OCI-LY3 (cell line): Measurements from ENCODE around the gene GPR55.

ENCODE experiments used
- H2AFZ ChIP-seq: fragments of 200-600, 300-600 bp; shearing (Covaris generic); 2 replicates; pipeline ENCODE4 v1.6.0; 2014; ENCODE audit warnings: antibody characterized with exemption, low read depth, low read length
- H3K27ac ChIP-seq: fragments of 200-600, 300-600 bp; sonication (generic); 2 replicates; pipeline ENCODE4 v1.5.1; 2014; ENCODE audit warnings: mild to moderate bottlenecking, low read length, moderate library complexity, mixed read lengths
- H3K27me3 ChIP-seq: fragments of 200-600, 300-600 bp; sonication (generic); 2 replicates; pipeline ENCODE4 v1.6.1; 2014; ENCODE audit warnings: low read depth, low read length, mixed read lengths
- H3K36me3 ChIP-seq: fragments of 200-600, 300-600 bp; sonication (generic); replicated peaks from 2 replicates; pipeline ENCODE3; 2014; ENCODE audit warnings: low read depth, low read length, mixed read lengths
- H3K4me1 ChIP-seq: fragments of 300-600, 200-600 bp; sonication (generic); 2 replicates; pipeline ENCODE4 v1.6.1; 2014; ENCODE audit warnings: low read length, mixed read lengths
- H3K4me2 ChIP-seq: fragments of 200-600, 300-600 bp; sonication (generic); 2 replicates; pipeline ENCODE4 v1.6.1; 2014; ENCODE audit warnings: low read length, mixed read lengths
- H3K4me3 ChIP-seq: fragments of 300-600, 200-600 bp; sonication (generic); 2 replicates; pipeline ENCODE4 v1.5.1; 2014; ENCODE audit warnings: antibody characterized with exemption, mild to moderate bottlenecking, low read length, moderate library complexity
- H3K79me2 ChIP-seq: fragments of 300-600, 200-600 bp; shearing (Covaris generic); 2 replicates; pipeline ENCODE4 v1.6.1; 2014; ENCODE audit warnings: mild to moderate bottlenecking, low read length, mixed read lengths
- H3K9ac ChIP-seq: fragments of 300-600, 200-600 bp; shearing (Covaris generic); 2 replicates; pipeline ENCODE4 v1.6.0; 2014; ENCODE audit warnings: mild to moderate bottlenecking, low read length, moderate library complexity
- H3K9me3 ChIP-seq: fragments of 200-600, 300-600 bp; shearing (Covaris generic); 2 replicates; pipeline ENCODE4 v1.6.1; 2014; ENCODE audit warnings: low read length, mixed read lengths; ENCODE audit not compliant: insufficient read depth
- H4K20me1 ChIP-seq: fragments of 200-600, 300-600 bp; sonication (generic); 2 replicates; pipeline ENCODE4 v1.6.1; 2016; ENCODE audit warnings: low read length, mixed read lengths; ENCODE audit not compliant: insufficient read depth
- EZH2phosphoT487 ChIP-seq: fragments of 200-600 bp; shearing (Covaris generic); IDR thresholded peaks from 2 replicates; pipeline ENCODE4 v1.6.1; 2018; ENCODE audit warnings: antibody characterized with exemption, mixed run types, low read depth
- TF ChIP-seq, protein P1 (sequence below): fragments of 200-600, 300-600 bp; sonication (generic); IDR thresholded peaks from 2 replicates; pipeline ENCODE4 v1.5.1; 2014; ENCODE audit warnings: antibody characterized with exemption, low read length, low read depth

GPR55 gene

DNA sequence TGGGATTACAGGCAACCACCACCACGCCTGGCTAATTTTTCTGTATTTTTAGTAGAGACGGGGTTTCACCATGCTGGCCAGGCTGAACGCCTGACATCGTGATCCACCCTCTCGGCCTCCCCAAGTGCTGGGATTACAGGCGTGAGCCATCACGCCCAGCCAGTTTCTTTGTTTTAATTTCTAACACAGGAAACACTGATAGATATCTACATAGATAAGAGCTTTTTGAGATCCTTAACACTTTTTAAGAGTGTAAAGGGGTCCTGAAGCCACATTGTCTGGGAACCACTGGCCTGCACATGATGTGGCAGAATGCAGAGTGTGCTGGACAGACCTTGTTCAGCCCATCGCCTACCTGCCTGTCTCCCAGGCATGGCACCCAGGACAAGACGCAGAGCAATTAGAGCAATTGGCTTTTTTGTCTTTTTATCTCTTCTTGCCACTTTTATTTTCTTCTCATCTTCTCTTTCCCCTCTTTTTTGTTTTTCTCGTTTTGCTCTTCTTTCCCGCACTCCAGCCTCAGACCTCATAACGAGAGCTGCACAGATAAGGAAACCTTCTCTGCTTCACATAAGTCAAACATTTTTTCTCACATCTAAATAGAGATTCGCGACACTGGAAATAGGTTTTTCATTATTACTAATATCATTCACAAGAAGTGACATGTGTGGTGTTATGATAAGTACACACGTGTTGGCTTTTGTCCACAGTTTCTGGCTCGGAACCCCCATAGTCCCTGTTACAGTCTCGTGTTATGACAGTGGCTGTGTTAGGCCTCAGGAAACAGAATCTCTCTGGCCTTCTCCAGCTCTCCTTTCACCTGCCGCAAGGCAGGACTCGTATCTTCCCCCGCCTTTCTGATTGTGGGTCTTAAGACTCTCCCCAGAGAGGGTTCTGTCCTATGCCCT lies 25.2 kb upstream of the GPR55 start:
- Histone ChIP-seq H3K4me3 (no peak overlapping the region), H3K27me3 (no peaks in the 10 kb centered on the region), H2AFZ (no peak overlapping the region), H3K27ac (peak overlapping the region; percentile 19; the same call in 1 of the 2 replicates), H3K9me3 (no peaks in the 10 kb centered on the region), H3K79me2 (no peaks in the 10 kb centered on the region), H3K4me1 (peaks cover 34% of the 10 kb centered on the region), H3K9ac (peak overlapping the region; percentile 13; the same call in 1 of the 2 replicates), H3K4me2 (peak overlapping the region; percentile 41), H4K20me1 (no peaks in the 10 kb centered on the region), H3K36me3 (no peaks in the 10 kb centered on the region)
- TF ChIP-seq EZH2phosphoT487 = no peak
- TF ChIP-seq, protein P1, sequence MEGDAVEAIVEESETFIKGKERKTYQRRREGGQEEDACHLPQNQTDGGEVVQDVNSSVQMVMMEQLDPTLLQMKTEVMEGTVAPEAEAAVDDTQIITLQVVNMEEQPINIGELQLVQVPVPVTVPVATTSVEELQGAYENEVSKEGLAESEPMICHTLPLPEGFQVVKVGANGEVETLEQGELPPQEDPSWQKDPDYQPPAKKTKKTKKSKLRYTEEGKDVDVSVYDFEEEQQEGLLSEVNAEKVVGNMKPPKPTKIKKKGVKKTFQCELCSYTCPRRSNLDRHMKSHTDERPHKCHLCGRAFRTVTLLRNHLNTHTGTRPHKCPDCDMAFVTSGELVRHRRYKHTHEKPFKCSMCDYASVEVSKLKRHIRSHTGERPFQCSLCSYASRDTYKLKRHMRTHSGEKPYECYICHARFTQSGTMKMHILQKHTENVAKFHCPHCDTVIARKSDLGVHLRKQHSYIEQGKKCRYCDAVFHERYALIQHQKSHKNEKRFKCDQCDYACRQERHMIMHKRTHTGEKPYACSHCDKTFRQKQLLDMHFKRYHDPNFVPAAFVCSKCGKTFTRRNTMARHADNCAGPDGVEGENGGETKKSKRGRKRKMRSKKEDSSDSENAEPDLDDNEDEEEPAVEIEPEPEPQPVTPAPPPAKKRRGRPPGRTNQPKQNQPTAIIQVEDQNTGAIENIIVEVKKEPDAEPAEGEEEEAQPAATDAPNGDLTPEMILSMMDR = no peak

DNA sequence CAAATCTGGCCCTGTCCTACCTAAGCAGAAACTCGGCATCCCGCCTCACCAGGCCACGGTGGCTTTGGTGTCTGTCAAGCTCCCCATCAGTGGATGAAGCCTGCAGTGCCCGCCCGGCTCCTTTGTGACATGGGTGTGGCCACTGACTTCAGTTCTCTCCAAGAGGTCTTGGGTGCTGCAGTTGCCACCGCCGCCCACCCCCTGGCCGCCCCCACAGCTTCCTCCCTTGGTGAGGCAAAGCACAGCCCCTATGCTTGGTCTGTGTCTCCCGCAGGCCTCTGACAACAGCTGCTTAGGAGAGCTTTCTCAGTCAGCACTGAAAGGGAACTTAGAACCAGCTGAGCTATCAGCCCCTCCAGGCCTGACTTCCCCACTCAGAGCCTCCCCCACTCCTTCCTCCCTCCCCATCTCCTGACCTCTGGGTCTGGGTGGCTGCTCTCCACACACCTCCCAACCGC lies 22.9 kb upstream of the GPR55 start:
- no peak overlapping the region for H3K4me3 ChIP-seq
- H4K20me1 ChIP-seq = no peaks in the 10 kb centered on the region
- no peak overlapping the region for H3K27ac ChIP-seq
- H3K9me3 ChIP-seq = no peaks in the 10 kb centered on the region
- H3K27me3 ChIP-seq = no peaks in the 10 kb centered on the region
- no peak overlapping the region for H3K4me2 ChIP-seq
- H2AFZ ChIP-seq = no peak overlapping the region
- H3K79me2 ChIP-seq = no peaks in the 10 kb centered on the region
- TF ChIP-seq EZH2phosphoT487 = no peak
- TF ChIP-seq, protein P1 = no peak
- no peaks in the 10 kb centered on the region for H3K36me3 ChIP-seq
- no peak overlapping the region for H3K9ac ChIP-seq
- H3K4me1 ChIP-seq = peaks cover 42% of the 10 kb centered on the region

DNA sequence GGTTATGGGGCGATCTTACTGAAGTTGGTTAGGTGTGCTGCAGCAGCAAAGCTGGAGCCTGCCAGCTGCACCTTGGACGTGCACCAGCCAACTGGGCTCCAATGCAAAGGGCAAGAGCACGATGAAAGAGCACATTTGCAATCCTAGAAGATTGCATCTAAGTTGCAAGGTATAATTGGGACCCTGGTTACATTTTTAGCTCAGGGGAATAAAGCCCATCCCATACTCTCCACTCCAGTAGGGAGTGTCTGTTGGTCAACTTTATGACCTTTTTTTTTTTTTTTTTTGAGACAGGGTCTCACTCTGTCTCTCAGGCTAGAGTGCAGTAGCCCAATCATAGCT lies 22.2 kb upstream of the GPR55 start:
- no peaks in the 10 kb centered on the region for H3K79me2 ChIP-seq
- no peaks in the 10 kb centered on the region for H3K9me3 ChIP-seq
- no peak overlapping the region for H3K4me3 ChIP-seq
- H3K27ac ChIP-seq = no peak overlapping the region
- no peaks in the 10 kb centered on the region for H4K20me1 ChIP-seq
- no peak for TF ChIP-seq EZH2phosphoT487
- TF ChIP-seq, protein P1 = no peak
- no peak overlapping the region for H3K4me2 ChIP-seq
- no peaks in the 10 kb centered on the region for H3K36me3 ChIP-seq
- H2AFZ ChIP-seq = no peak overlapping the region
- no peak overlapping the region for H3K9ac ChIP-seq
- no peaks in the 10 kb centered on the region for H3K27me3 ChIP-seq
- H3K4me1 ChIP-seq = peaks cover 47% of the 10 kb centered on the region

DNA sequence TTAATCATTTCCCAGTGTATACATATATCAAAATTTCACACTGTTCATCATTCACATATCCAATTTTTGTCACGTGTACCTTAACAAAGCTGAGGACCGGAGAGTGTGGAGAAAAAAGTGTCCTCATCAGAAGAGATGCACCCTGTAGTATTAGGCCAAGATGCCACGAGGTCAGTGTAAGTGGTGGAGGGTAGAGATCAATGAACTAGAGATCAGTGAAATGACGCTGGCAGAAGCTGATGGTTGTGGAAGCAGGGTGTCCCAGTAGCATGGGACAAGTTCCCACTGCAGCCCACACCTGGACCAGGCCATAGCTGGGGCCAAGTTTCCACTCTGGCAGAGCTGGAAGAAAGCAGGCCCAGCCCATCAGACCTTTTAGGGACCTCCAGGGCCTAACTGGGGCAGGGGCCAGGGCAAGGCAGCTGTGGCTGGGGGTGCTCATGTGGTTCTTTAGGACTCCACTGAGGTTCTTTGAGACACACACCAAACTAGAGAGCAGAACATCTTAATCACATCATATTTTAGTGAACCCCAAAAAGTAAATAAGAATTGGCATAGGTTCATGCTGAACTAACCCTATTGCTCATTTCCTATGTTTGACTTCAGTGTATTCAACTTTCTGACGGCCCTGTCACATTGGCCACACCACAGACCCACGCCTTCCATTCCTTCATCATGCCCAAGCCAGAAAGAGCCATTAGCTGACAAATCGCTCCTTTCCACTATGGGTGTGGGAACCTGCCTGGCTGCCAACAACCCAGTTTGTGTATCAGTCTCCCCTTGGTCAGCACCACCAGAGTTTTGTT lies 21.6 kb upstream of the GPR55 start:
- Histone ChIP-seq H3K4me3 (no peak overlapping the region), H3K4me2 (no peak overlapping the region), H3K27ac (no peak overlapping the region), H3K4me1 (peaks cover 47% of the 10 kb centered on the region), H3K27me3 (no peaks in the 10 kb centered on the region), H2AFZ (no peak overlapping the region), H3K9ac (no peak overlapping the region), H4K20me1 (no peaks in the 10 kb centered on the region), H3K36me3 (no peaks in the 10 kb centered on the region), H3K79me2 (no peaks in the 10 kb centered on the region), H3K9me3 (no peaks in the 10 kb centered on the region)
- no peak for TF ChIP-seq EZH2phosphoT487
- TF ChIP-seq, protein P1 = no peak
